Inflammatory macrophage treated with lipopolysaccharide for 1 hour (primary cell): Measurements from ENCODE around the gene ATF7IP2.
A peak's percentile ranks its signal among the peaks of the same experiment; 100 is the strongest.
"Not testable (repeated sequence)": the region's sequence is repeated elsewhere in the genome, so short reads cannot be mapped to it uniquely, and the experiment has no call there.

Source experiments
- DNase-seq, 2 donors: peaks; one replicate each; pipeline ENCODE4 v3.0.0-alpha.2; 2020 to 2022

Gene ATF7IP2

GRCh38 chr16:10453159-10453510 lies 67.3 kb downstream of the ATF7IP2 start:
- DNase-seq, result no peak

DNA sequence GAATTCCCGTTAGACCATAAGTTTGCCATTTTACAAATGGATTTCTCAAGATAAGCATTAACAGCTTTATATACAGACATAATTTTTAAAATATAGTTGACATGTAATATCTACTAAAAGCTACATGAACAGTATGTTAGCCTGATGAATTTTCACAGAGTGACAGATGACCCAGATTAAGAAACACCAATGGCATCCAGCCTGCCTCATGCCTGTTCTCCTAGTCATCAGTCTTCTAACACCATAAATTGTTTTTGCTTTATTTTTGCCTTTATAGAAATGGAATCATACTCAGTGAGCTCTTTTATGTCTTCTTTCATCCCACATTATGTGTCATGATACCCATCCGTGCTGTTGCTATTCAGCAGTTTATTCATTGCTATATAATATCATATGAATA lies 80.0 kb downstream of the ATF7IP2 start:
- no peak for DNase-seq

- no peak for DNase-seq
These were observed 80.5 kb downstream of the ATF7IP2 start for GRCh38 chr16:10466313-10466712.

DNA sequence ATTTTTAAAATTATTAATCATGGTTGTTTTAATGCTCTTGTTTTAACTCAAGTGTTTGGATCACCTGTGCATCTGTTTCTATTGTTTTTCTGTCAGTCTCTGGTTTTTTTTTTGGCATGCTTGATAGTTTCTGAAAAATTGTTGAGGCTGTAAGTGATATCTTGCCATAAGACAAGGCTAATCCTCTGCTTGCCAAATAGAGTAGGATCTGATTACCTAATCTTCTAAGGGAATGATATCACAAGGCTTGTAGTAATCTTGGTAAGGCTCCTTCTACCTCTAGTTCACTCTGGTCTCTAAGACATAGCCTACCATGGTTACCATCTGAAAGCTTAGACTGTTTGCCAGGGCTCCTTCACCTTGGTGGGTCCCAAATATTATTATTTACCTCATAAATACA lies 81.0 kb downstream of the ATF7IP2 start:
- DNase-seq, result no peak

DNA sequence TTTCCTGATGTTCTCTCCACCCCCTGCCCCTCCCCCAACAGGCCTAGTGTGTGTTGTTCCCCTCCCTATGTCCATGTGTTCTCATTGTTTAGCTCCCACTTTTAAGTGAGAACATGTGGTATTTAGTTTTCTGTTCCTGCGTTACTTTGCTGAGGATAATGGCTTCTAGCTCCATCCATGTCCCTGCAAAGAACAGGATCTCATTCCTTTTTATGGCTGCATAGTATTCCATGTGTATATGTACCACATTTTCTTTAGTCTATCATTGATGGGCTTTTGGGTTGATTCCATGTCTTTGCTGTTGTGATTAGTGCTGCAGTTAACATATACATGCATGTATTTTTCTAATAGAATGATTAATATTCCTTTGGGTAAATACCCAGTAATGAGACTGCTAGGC lies 90.8 kb downstream of the ATF7IP2 start:
- DNase-seq, result not testable (repeated sequence)

- no peak for DNase-seq
These were observed 94.3 kb downstream of the ATF7IP2 start for GRCh38 chr16:10480151-10480550.

DNA sequence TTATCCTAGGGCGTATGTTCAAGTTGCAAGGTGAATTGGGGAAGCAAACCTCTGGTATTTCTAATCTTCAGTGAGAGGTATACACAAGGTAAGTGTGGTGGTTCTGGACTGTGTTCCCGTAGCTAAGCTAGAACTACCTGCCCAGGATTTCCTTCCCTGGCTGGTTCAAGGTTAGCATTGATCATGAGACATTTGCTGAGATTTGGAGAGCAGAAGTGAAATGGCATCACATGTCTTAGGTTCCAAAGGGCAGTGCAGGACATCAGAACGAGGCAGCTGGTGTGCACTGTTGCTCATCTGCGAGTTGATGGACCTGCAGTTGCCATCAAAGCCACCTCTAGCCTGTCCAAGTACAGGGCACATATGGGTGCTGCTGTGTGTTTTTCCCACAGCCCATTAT lies 99.3 kb downstream of the ATF7IP2 start:
- DNase-seq, result no peak

GRCh38 chr16:10485698-10486382 lies 100.0 kb downstream of the ATF7IP2 start:
- peak in 1 of 2 donors; percentile 5 for DNase-seq

GRCh38 chr16:10490141-10490540 lies 104.3 kb downstream of the ATF7IP2 start:
- no peak for DNase-seq

GRCh38 chr16:10493276-10493675 lies 107.4 kb downstream of the ATF7IP2 start:
- DNase-seq, result no peak

DNA sequence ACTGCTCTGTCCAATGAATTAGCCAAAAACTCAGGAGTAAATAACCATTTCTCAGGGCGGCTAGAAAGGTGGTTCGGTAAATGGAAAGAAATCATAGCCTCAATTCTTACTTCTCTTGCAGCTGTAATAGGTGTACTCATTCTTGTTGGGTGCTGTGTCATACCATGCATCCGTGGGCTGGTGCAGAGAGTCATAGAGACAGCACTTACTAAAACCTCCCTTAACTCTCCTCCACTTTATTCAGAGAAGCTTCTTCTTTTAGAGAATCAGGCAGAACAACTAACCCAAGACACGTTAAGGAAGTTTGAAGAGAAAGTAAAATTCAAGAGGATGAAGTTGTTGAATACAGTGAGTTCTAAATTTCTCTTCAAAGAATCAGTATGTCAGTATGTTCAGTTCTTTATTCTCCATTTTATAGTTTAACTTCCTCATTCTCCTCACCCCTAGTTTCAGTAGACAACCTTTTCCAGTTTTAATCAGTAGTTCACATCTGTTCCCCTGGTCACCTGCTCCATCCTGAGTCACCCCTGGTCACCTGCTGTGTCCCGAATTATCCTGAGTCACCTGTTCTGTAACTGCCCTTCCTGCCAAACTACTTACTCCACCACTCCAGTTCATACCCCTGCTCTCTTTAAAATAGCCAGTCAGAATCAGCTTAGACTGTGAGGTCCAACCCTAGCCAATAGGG lies 108.6 kb downstream of the ATF7IP2 start:
- no peak for DNase-seq

- no peak for DNase-seq
These were observed 109.1 kb downstream of the ATF7IP2 start for GRCh38 chr16:10495031-10495345.

DNA sequence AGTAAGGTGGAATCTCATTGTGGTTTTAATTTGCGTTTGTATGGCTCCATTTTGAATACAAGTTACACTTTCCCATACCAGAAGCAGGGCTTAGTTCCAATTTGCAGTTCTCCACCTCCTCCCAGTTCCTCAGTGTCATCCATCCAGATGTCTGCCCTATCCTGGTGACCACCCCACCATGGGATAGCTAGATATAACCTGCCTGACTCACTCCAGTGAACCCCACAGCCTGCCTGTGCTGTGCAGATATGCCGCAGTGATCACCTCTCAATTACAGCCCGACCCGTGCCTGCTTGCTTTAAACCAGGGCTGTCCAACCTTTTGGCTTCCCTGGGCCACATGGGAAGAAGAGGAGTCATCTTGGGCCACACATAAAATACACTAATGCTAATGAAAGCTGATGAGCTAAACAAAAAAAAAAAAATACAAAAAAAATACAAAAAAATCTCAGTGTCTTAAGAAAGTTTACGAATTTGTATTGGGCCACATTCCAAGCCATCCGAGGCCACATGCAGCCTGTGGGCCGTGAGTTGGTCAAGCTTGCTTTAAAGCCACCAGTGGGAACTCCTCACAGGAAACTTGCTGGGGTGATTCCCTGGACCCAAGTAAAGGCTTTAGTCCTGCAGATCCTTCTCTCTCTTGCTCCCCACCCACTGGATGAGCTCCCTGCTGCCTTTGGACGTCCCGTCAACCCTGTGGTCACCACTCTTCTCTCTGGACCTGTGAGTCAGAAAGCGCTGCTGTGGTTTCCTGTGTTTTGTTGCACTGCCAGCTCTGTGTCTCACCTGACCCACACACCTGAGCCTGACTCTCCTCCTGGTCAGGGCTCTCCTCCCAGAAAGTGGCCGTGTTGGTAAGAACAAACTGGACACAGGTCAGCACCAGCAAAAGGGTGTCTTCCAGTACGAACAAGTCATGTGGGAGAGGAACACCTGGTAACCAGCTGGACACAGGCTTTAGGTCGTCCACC lies 111.6 kb downstream of the ATF7IP2 start:
- DNase-seq, result no peak

DNA sequence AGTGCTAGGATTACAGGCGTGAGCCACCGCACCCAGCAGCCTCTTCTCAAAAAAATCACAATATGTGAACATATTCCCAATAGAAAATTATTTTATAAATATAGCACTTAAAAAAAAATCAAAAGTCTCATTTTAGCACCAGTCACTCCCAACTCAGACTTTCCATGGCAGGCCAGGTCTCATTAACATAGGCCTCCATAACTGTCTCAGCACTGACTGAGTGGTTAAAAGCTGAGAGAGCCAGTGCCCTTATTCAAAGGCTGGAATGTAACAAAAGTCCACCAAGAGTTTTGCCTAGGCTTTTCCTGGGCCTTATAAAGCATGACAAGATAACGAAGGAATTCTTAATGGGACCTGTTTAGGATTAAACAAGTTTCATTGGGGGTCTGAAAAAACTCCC lies 114.7 kb downstream of the ATF7IP2 start:
- no peak for DNase-seq

DNA sequence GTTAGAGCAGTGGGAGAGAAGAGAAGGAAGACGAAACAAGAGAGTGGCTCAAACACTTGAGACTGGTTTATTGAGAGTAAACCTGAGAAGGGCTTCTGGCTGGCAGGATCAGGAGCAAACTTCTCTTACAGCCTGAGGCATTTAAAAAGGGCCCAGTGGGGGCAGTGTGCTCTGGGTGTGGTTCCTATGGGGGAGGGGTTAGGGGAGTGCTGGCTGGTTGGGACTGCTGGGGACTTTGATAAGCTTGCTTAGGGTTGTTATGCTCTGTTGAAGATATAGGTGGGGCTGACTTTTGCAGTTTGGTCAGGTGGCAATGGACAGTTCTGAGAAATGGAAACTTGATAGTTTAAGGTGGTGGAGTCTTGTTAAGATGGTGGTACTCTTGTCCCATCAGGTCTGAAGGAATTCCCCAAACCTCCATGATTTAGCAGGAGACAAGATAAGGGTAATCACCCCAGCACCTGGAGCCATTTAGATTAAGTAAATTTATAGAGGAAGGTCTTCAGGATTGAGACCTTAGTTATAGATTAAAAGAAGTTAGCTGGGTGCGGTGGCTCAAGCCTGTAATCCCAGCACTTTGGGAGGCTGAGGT lies 115.3 kb downstream of the ATF7IP2 start:
- DNase-seq, result no peak

- DNase-seq, result peak; percentile 55 to 65
These were observed 116.9 kb downstream of the ATF7IP2 start for GRCh38 chr16:10502776-10503175.

DNA sequence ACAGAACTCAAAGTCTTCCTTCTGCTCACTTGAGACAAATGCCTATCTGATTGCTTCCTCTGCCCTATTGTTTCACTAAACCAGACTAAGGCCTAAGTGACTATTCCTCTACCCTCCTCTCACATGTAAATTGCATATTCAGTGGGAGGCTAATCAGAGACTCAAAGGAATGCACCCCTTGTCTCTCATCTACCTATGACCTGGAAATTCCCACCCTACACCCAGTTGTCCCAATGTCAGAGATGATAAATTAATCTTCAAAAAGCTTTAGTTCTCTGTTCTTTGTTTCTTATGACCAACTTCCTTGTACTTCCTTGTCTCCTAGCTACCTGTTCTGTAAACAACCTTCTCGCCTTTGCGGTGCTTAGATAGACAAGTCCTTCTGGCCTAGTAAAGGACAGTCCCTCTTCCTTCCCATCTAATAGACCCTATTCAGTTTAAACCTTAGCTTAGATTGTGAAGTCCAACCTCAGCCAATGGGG lies 118.6 kb downstream of the ATF7IP2 start:
- DNase-seq, result no peak

- DNase-seq, result not testable (repeated sequence)
These were observed 119.4 kb downstream of the ATF7IP2 start for GRCh38 chr16:10505286-10505685.

DNA sequence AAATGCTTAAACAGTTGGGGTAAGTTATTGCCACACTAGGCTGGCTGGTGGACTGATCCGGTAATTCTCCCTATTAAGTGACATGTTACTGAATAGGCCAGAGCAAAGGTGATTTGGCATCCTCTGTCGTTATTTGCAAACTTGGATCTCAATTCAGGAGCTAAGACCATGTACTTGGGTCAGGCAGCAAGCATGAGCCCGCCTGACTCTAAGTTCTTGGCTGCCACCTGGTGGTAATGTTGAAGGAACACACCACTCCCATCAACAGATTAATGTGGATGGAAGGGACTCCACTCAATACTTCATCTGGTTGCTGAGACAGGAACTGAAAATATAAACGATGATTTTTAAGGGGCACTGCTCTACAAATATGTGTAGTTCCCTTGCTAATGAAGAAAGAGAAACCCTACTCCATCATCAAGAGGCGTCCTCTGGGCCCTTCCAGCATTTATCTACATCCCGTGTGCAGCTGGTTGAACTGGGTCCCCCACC lies 123.7 kb downstream of the ATF7IP2 start:
- DNase-seq, result peak; percentile 56 to 83

DNA sequence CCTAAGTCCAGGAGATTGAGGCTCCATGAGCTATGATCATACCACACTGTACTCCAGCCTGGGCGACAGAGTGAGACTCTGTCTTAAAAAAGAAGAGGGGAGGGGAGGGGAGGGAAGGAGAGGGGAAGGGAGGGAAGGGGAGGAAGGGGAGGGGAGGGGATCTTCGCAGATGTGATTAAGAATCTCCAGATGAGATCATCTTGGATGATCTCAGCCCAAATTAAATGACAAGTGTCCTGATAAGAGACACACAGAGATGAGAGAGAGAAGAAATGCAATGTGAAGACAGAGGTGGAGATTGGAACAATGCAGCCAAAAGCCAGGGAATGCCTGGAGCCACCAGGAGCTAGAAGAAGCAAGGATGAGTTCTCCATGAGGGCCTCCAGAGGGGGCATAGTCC lies 124.4 kb downstream of the ATF7IP2 start:
- no peak for DNase-seq

GRCh38 chr16:10511829-10512228 lies 126.0 kb downstream of the ATF7IP2 start:
- peak; percentile 33 to 58 for DNase-seq

GRCh38 chr16:10514369-10515055 lies 128.7 kb downstream of the ATF7IP2 start:
- peak; percentile 47 to 84 for DNase-seq
